ENCODE data around the gene ABLIM2. TPM values are rescaled to one million over a fixed set of nuclear protein-coding genes. Genes with fewer than 3 reads are reported as not detected.

The ABLIM2 gene
- total RNA-seq, 2 experiments from 2014 or later, result 0.30 to 0.79 TPM

- ChIA-PET POLR2A (no interaction called here), CTCF (no interaction called here)
- no peaks in the 10 kb centered on the region for H3K4me1 Mint-ChIP-seq
- H3K27ac Mint-ChIP-seq, result no peak overlapping the region
- no peak for DNase-seq
- peaks cover 2% of the 10 kb centered on the region for H3K9me3 Mint-ChIP-seq
- H3K36me3 Mint-ChIP-seq (ENCODE audit: low read depth), result no peaks in the 10 kb centered on the region
- no peaks in the 10 kb centered on the region for H3K27me3 Mint-ChIP-seq
- no peak overlapping the region for H3K4me3 Mint-ChIP-seq
Observed at GRCh38 chr4:7999279-7999678, 159.3 kb downstream of the ABLIM2 start.

GRCh38 chr4:7998447-7998846 is 160.2 kb downstream of the ABLIM2 start:
- Mint-ChIP-seq H3K4me1 (no peaks in the 10 kb centered on the region), H3K27ac (no peak overlapping the region), H3K9me3 (peaks cover 2% of the 10 kb centered on the region), H3K27me3 (no peaks in the 10 kb centered on the region), H3K36me3 (ENCODE audit: low read depth) (no peaks in the 10 kb centered on the region), H3K4me3 (no peak overlapping the region)
- POLR2A ChIA-PET, result no interaction called here
- CTCF ChIA-PET, result no interaction called here
- DNase-seq, result no peak

- no peaks in the 10 kb centered on the region for H3K4me1 Mint-ChIP-seq
- no peak for DNase-seq
- H3K27ac Mint-ChIP-seq, result no peak overlapping the region
- no peak overlapping the region for H3K4me3 Mint-ChIP-seq
- no peaks in the 10 kb centered on the region for H3K27me3 Mint-ChIP-seq
- CTCF ChIA-PET, result no interaction called here
- no peaks in the 10 kb centered on the region for H3K36me3 Mint-ChIP-seq (ENCODE audit: low read depth)
- peaks cover 2% of the 10 kb centered on the region for H3K9me3 Mint-ChIP-seq
- POLR2A ChIA-PET, result no interaction called here
Observed at GRCh38 chr4:7995866-7996265, 162.7 kb downstream of the ABLIM2 start.

GRCh38 chr4:7995135-7995534 is 163.5 kb downstream of the ABLIM2 start:
- H3K36me3 Mint-ChIP-seq (ENCODE audit: low read depth), result no peaks in the 10 kb centered on the region
- no peak overlapping the region for H3K27ac Mint-ChIP-seq
- DNase-seq, result no peak
- no peaks in the 10 kb centered on the region for H3K27me3 Mint-ChIP-seq
- peaks cover 2% of the 10 kb centered on the region for H3K9me3 Mint-ChIP-seq
- no peaks in the 10 kb centered on the region for H3K4me1 Mint-ChIP-seq
- ChIA-PET CTCF (no interaction called here), POLR2A (no interaction called here)
- no peak overlapping the region for H3K4me3 Mint-ChIP-seq

- H3K4me3 Mint-ChIP-seq, result no peak overlapping the region
- no peaks in the 10 kb centered on the region for H3K4me1 Mint-ChIP-seq
- DNase-seq, result no peak
- ChIA-PET CTCF (interaction anchor here (1.6 to 1.8 kb wide), 2 partner anchors 17 to 191 kb away, joined by 4 to 7 read pairs; no protein-coding TSS in a partner anchor), POLR2A (no interaction called here)
- no peak overlapping the region for H3K27ac Mint-ChIP-seq
- H3K27me3 Mint-ChIP-seq, result no peaks in the 10 kb centered on the region
- no peaks in the 10 kb centered on the region for H3K36me3 Mint-ChIP-seq (ENCODE audit: low read depth)
- peaks cover 2% of the 10 kb centered on the region for H3K9me3 Mint-ChIP-seq
Observed at GRCh38 chr4:7993671-7994070, 164.9 kb downstream of the ABLIM2 start.

GRCh38 chr4:7992846-7993245 is 165.8 kb downstream of the ABLIM2 start:
- DNase-seq, result no peak
- CTCF ChIA-PET, result interaction anchor here (1.6 to 1.8 kb wide), 2 partner anchors 18 to 191 kb away, joined by 4 to 7 read pairs; no protein-coding TSS in a partner anchor
- H3K27me3 Mint-ChIP-seq, result no peaks in the 10 kb centered on the region
- H3K9me3 Mint-ChIP-seq, result peaks cover 2% of the 10 kb centered on the region
- H3K36me3 Mint-ChIP-seq (ENCODE audit: low read depth), result no peaks in the 10 kb centered on the region
- H3K4me3 Mint-ChIP-seq, result no peak overlapping the region
- H3K27ac Mint-ChIP-seq, result no peak overlapping the region
- no peaks in the 10 kb centered on the region for H3K4me1 Mint-ChIP-seq
- POLR2A ChIA-PET, result no interaction called here

- DNase-seq, result no peak
- H3K36me3 Mint-ChIP-seq (ENCODE audit: low read depth), result no peaks in the 10 kb centered on the region
- H3K9me3 Mint-ChIP-seq, result peaks cover 2% of the 10 kb centered on the region
- H3K4me1 Mint-ChIP-seq, result peaks cover 5% of the 10 kb centered on the region
- ChIA-PET POLR2A (no interaction called here), CTCF (interaction anchor here (1.3 to 1.5 kb wide), 3 partner anchors 11 to 189 kb away, joined by 3 read pairs; no protein-coding TSS in a partner anchor)
- no peak overlapping the region for H3K4me3 Mint-ChIP-seq
- H3K27ac Mint-ChIP-seq, result no peak overlapping the region
- H3K27me3 Mint-ChIP-seq, result no peaks in the 10 kb centered on the region
Observed at GRCh38 chr4:7990807-7991459, 167.7 kb downstream of the ABLIM2 start.

GRCh38 chr4:7989654-7990053 is 169.0 kb downstream of the ABLIM2 start:
- Mint-ChIP-seq H3K4me3 (no peak overlapping the region), H3K27me3 (no peaks in the 10 kb centered on the region), H3K9me3 (no peaks in the 10 kb centered on the region), H3K4me1 (peaks cover 7% of the 10 kb centered on the region), H3K36me3 (ENCODE audit: low read depth) (no peaks in the 10 kb centered on the region), H3K27ac (no peak overlapping the region)
- ChIA-PET CTCF (no interaction called here), POLR2A (no interaction called here)
- DNase-seq, result no peak

- CTCF ChIA-PET, result interaction anchor here (0.8 to 2.6 kb wide), 7 partner anchors 10 to 186 kb away, joined by 3 to 8 read pairs (median 3); no protein-coding TSS in a partner anchor
- no peaks in the 10 kb centered on the region for H3K27me3 Mint-ChIP-seq
Observed at GRCh38 chr4:7988437-7988836, 170.2 kb downstream of the ABLIM2 start.

GRCh38 chr4:7987148-7987989 is 171.2 kb downstream of the ABLIM2 start:
- Mint-ChIP-seq H3K36me3 (ENCODE audit: low read depth) (no peaks in the 10 kb centered on the region), H3K9me3 (no peaks in the 10 kb centered on the region), H3K27me3 (no peaks in the 10 kb centered on the region), H3K4me1 (peaks cover 7% of the 10 kb centered on the region), H3K27ac (no peak overlapping the region), H3K4me3 (no peak overlapping the region)
- ChIA-PET POLR2A (no interaction called here), CTCF (interaction anchor here (0.8 to 2.6 kb wide), 11 partner anchors 9 to 185 kb away, joined by 3 to 12 read pairs (median 4); no protein-coding TSS in a partner anchor)
- peak; percentile 82 for DNase-seq

More at GRCh38 chr4:7988437-7988836, 170.2 kb downstream of the ABLIM2 start:
- H3K4me1 Mint-ChIP-seq, result peaks cover 7% of the 10 kb centered on the region
- H3K4me3 Mint-ChIP-seq, result no peak overlapping the region
- H3K36me3 Mint-ChIP-seq (ENCODE audit: low read depth), result no peaks in the 10 kb centered on the region
- POLR2A ChIA-PET, result no interaction called here
- H3K27ac Mint-ChIP-seq, result no peak overlapping the region
- no peaks in the 10 kb centered on the region for H3K9me3 Mint-ChIP-seq
- DNase-seq, result no peak

GRCh38 chr4:7985891-7986441 is 172.6 kb downstream of the ABLIM2 start:
- Mint-ChIP-seq H3K27ac (no peak overlapping the region), H3K4me3 (no peak overlapping the region), H3K36me3 (ENCODE audit: low read depth) (no peaks in the 10 kb centered on the region), H3K4me1 (peaks cover 7% of the 10 kb centered on the region), H3K27me3 (no peaks in the 10 kb centered on the region), H3K9me3 (no peaks in the 10 kb centered on the region)
- ChIA-PET POLR2A (no interaction called here), CTCF (interaction anchor here (1.0 to 2.6 kb wide), 5 partner anchors 7 to 183 kb away, joined by 3 to 12 read pairs (median 4); no protein-coding TSS in a partner anchor)
- no peak for DNase-seq

GRCh38 chr4:7985072-7985471 is 173.5 kb downstream of the ABLIM2 start:
- no peak overlapping the region for H3K27ac Mint-ChIP-seq
- no peak overlapping the region for H3K4me3 Mint-ChIP-seq
- ChIA-PET CTCF (interaction anchor here (1.2 to 1.5 kb wide), 2 partner anchors 130 to 183 kb away, joined by 3 to 5 read pairs; no protein-coding TSS in a partner anchor), POLR2A (no interaction called here)
- no peaks in the 10 kb centered on the region for H3K27me3 Mint-ChIP-seq
- no peak for DNase-seq
- peaks cover 7% of the 10 kb centered on the region for H3K4me1 Mint-ChIP-seq
- H3K36me3 Mint-ChIP-seq (ENCODE audit: low read depth), result no peaks in the 10 kb centered on the region
- H3K9me3 Mint-ChIP-seq, result no peaks in the 10 kb centered on the region

All from activated CD4-positive, alpha-beta T cell treated with anti-CD3 and anti-CD28 coated beads, Interleukin-2, amount 10 ng/mL, durations not matched to agents 7 days and 5 days (primary cell).